ENCODE measurements around the gene NYNRIN. TPM values are rescaled to one million over a fixed set of nuclear protein-coding genes. Genes with fewer than 3 reads are reported as not detected.
"Not testable (repeated sequence)": the region's sequence is repeated elsewhere in the genome, so short reads cannot be mapped to it uniquely, and the experiment has no call there.

Gene NYNRIN
- total RNA-seq = under 1 TPM; 0.23 to 0.35 TPM

- peak; percentile 36 for DNase-seq
- H3K27ac Mint-ChIP-seq = no peak within 1 kb of the TSS
- ChIA-PET POLR2A (no interaction called here), CTCF (interaction anchor here (0.6 to 1.4 kb wide), 4 partner anchors 31 to 65 kb away, joined by 3 to 6 read pairs (median 4); partner anchors contain the start of genes KHNYN and SDR39U1)
- peaks cover 40% of the 10 kb centered on the region for H3K27me3 Mint-ChIP-seq
- H3K4me3 Mint-ChIP-seq = peak within 1 kb of the TSS; percentile 30
- no peaks in the 10 kb centered on the region for H3K9me3 Mint-ChIP-seq
- H3K4me1 Mint-ChIP-seq = peaks cover 6% of the 10 kb centered on the region
- no peaks in the 10 kb centered on the region for H3K36me3 Mint-ChIP-seq (ENCODE audit: low read depth)
Observed at GRCh38 chr14:24398653-24399446, at the start of gene NYNRIN. Gene NYNRIN, plus strand, starts transcription at chr14:24399003. Its CDS starts 244 bp downstream, at chr14:24399247.

DNA sequence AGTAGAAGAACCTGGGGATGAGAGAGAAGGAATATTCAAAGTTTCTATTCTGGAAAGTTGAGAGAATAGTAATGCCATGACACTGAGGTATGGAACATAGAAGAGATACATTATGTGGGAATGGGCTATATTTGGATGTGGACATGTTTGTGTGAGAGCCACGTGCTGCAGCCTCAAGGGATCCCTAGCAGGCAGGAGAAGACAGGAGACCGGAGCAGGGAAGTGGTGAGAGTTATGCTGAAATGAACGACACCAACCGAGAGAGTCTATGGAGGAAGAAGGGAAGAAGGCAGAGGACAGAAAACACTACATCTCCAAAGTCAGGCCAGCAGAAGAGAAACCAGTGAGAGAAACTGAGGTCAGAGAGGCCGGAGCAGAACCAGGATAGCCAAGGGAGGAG, 49.1 kb upstream of the NYNRIN start:
- Mint-ChIP-seq H3K27me3 (peaks cover 61% of the 10 kb centered on the region), H3K4me3 (no peak overlapping the region), H3K4me1 (no peaks in the 10 kb centered on the region), H3K9me3 (no peaks in the 10 kb centered on the region), H3K27ac (no peak overlapping the region), H3K36me3 (ENCODE audit: low read depth) (no peaks in the 10 kb centered on the region)
- ChIA-PET POLR2A (no interaction called here), CTCF (interaction anchor here (0.6 to 2.0 kb wide), 4 partner anchors 10 to 82 kb away, joined by 3 to 6 read pairs (median 3); partner anchors contain the start of gene RIPK3)
- DNase-seq = no peak

GRCh38 chr14:24351517-24351916, 47.3 kb upstream of the NYNRIN start:
- Mint-ChIP-seq H3K4me1 (no peaks in the 10 kb centered on the region), H3K27ac (no peak overlapping the region), H3K9me3 (no peaks in the 10 kb centered on the region), H3K27me3 (peaks cover 55% of the 10 kb centered on the region), H3K4me3 (no peak overlapping the region), H3K36me3 (ENCODE audit: low read depth) (no peaks in the 10 kb centered on the region)
- no peak for DNase-seq
- ChIA-PET POLR2A (no interaction called here), CTCF (interaction anchor here (1.0 to 1.9 kb wide), 4 partner anchors 10 to 18 kb away, joined by 3 to 10 read pairs (median 4); no protein-coding TSS in a partner anchor)

- H3K27ac Mint-ChIP-seq = no peak overlapping the region
- no peaks in the 10 kb centered on the region for H3K4me1 Mint-ChIP-seq
- no peaks in the 10 kb centered on the region for H3K36me3 Mint-ChIP-seq (ENCODE audit: low read depth)
- ChIA-PET POLR2A (no interaction called here), CTCF (interaction anchor here (1.4 kb wide), 1 partner anchor 21 kb away, joined by 4 read pairs; no protein-coding TSS in a partner anchor)
- H3K9me3 Mint-ChIP-seq = no peaks in the 10 kb centered on the region
- H3K4me3 Mint-ChIP-seq = no peak overlapping the region
- peaks cover 50% of the 10 kb centered on the region for H3K27me3 Mint-ChIP-seq
- DNase-seq = no peak
Observed at GRCh38 chr14:24353559-24354481, 45.0 kb upstream of the NYNRIN start.

DNA sequence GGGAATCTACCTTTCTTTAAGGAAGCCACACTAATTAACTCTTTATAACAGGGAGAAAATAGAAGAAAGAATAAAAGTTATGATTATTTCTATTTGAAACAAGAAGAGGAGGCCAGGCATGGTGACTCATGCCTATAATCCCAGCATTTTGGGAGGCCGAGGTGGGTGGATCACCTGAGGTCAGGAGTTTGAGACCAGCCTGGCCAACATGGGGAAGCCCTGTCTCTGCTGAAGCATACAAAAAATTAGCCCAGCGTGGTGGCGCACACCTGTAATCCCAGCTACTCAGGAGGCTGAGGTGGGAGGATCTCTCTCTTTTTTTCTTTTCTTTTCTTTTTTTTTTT, 44.3 kb upstream of the NYNRIN start:
- peaks cover 49% of the 10 kb centered on the region for H3K27me3 Mint-ChIP-seq
- H3K9me3 Mint-ChIP-seq; H3K4me1 Mint-ChIP-seq; H3K27ac Mint-ChIP-seq; H3K4me3 Mint-ChIP-seq; POLR2A ChIA-PET; H3K36me3 Mint-ChIP-seq (ENCODE audit: low read depth); DNase-seq: not testable (repeated sequence)
- CTCF ChIA-PET = interaction anchor here (1.4 kb wide), 1 partner anchor 21 kb away, joined by 4 read pairs; no protein-coding TSS in a partner anchor

DNA sequence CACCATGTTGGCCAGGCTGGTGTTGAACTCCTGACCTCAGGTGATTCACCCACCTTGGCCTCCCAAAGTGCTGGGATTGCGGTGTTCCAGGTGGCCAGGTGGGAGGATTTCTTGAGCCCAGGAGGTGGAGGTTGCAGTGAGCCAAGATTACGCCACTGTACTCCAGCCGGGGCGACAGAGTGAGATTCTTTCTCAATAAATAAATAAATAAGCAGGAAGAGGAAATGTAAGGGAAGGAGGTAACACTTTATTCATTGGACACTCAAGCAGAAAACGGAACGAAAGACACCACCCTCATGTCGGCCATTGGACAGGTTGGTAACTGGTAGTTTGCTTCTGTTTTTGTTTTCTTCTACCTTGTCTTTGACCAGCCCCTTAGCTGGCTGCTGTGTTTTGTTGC, 43.8 kb upstream of the NYNRIN start:
- POLR2A ChIA-PET = no interaction called here
- CTCF ChIA-PET = interaction anchor here (1.4 kb wide), 1 partner anchor 22 kb away, joined by 4 read pairs; no protein-coding TSS in a partner anchor
- Mint-ChIP-seq H3K9me3 (no peaks in the 10 kb centered on the region), H3K4me3 (no peak overlapping the region), H3K4me1 (no peaks in the 10 kb centered on the region), H3K36me3 (ENCODE audit: low read depth) (no peaks in the 10 kb centered on the region), H3K27me3 (peaks cover 49% of the 10 kb centered on the region), H3K27ac (no peak overlapping the region)
- no peak for DNase-seq

GRCh38 chr14:24356208-24356607, 42.6 kb upstream of the NYNRIN start:
- ChIA-PET POLR2A (no interaction called here), CTCF (no interaction called here)
- Mint-ChIP-seq H3K9me3 (no peaks in the 10 kb centered on the region), H3K27ac (no peak overlapping the region), H3K36me3 (ENCODE audit: low read depth) (no peaks in the 10 kb centered on the region), H3K27me3 (peaks cover 42% of the 10 kb centered on the region), H3K4me1 (no peaks in the 10 kb centered on the region), H3K4me3 (no peak overlapping the region)
- no peak for DNase-seq

DNA sequence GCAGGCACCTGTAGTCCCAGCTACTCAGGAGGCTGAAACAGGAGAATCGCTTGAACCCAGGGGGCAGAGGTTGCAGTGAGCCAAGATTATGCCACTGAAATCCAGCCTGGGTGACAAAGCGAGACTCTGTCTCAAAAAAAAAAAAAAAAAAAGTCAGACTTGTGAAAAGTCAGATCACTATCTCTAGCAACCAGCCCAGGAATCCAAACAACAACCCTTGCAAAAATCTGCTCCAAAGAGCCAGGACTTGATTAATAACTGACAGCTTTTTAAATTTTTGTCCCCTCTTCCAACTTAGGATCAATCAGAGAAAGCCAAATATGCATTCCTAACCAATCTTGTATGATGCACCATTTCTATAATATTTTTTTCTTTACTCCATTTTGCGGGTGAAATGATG, 38.5 kb upstream of the NYNRIN start:
- CTCF ChIA-PET = interaction anchor here (0.7 to 1.6 kb wide), 3 partner anchors 11 to 20 kb away, joined by 3 read pairs; partner anchors contain the start of gene RIPK3
- H3K27ac Mint-ChIP-seq = no peak overlapping the region
- DNase-seq = no peak
- POLR2A ChIA-PET = no interaction called here
- no peaks in the 10 kb centered on the region for H3K9me3 Mint-ChIP-seq
- peaks cover 42% of the 10 kb centered on the region for H3K27me3 Mint-ChIP-seq
- H3K36me3 Mint-ChIP-seq (ENCODE audit: low read depth) = no peaks in the 10 kb centered on the region
- H3K4me3 Mint-ChIP-seq = no peak overlapping the region
- peaks cover 3% of the 10 kb centered on the region for H3K4me1 Mint-ChIP-seq

DNA sequence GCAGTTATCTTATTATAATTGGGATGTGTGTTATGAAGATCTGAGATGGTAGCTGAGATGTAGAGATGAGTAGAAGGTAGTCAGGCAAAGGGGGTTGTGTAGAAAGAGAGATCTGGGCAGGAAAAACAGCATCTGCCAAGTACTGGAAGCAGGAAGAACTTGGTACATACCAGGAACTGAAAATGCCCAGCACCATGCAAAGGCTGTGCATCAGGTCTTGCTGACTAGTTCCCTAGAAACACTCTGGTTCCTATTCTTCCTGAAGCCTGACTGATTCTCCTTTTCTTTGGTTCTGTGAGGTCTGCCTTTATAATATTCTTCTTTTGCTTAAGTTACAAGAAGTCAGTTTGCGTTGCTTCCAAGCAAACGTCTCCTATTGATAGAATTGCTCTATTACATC, 37.5 kb upstream of the NYNRIN start:
- Mint-ChIP-seq H3K27me3 (peaks cover 50% of the 10 kb centered on the region), H3K36me3 (ENCODE audit: low read depth) (peaks cover 2% of the 10 kb centered on the region), H3K9me3 (no peaks in the 10 kb centered on the region), H3K4me3 (no peak overlapping the region), H3K27ac (no peak overlapping the region), H3K4me1 (peaks cover 12% of the 10 kb centered on the region)
- CTCF ChIA-PET = interaction anchor here (1.1 to 1.8 kb wide), 4 partner anchors 10 to 28 kb away, joined by 3 to 7 read pairs (median 6); partner anchors contain the start of gene RIPK3
- DNase-seq = no peak
- POLR2A ChIA-PET = no interaction called here

DNA sequence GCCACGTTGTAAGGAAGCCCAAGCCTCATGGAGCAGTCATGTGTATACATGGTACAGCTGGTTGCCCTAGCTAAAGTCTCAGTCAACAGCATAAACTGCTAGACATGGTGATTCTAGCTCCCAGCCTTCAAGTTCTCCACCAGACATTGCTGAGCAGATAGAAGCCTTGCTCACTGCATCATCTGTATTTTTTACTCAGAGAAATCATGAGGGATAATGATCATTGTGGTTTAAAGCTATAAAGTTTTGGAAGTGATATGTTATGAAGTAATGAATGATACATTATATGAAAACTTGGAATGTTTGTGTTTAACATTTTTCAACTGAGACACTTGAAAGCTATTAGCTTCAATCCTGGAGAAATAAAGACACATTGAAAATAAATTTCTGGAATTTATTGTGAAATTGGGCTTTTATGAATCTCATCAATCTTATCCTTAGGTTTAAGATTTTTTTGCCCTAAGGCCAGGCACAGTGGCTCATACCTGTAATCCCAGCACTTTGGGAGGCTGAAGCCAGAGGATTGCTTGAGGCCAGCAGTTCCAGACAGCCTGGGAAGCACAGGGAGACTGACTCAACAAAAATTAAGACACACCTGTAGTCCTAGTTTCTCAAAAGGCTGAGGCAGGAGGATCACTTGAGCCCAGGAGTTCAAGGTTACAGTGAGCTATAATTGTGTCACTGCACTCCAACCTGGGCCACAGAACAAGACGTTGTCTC, 36.4 kb upstream of the NYNRIN start:
- peaks cover 2% of the 10 kb centered on the region for H3K36me3 Mint-ChIP-seq (ENCODE audit: low read depth)
- no peak overlapping the region for H3K27ac Mint-ChIP-seq
- no peak for DNase-seq
- POLR2A ChIA-PET = no interaction called here
- H3K27me3 Mint-ChIP-seq = peaks cover 54% of the 10 kb centered on the region
- no peaks in the 10 kb centered on the region for H3K9me3 Mint-ChIP-seq
- CTCF ChIA-PET = interaction anchor here (0.6 to 2.3 kb wide), 6 partner anchors 14 to 69 kb away, joined by 3 to 14 read pairs (median 6); no protein-coding TSS in a partner anchor
- no peak overlapping the region for H3K4me3 Mint-ChIP-seq
- peaks cover 17% of the 10 kb centered on the region for H3K4me1 Mint-ChIP-seq

GRCh38 chr14:24363401-24363800, 35.4 kb upstream of the NYNRIN start:
- H3K27me3 Mint-ChIP-seq = peaks cover 62% of the 10 kb centered on the region
- CTCF ChIA-PET = interaction anchor here (0.7 to 2.3 kb wide), 4 partner anchors 15 to 68 kb away, joined by 3 to 14 read pairs (median 4); no protein-coding TSS in a partner anchor

GRCh38 chr14:24364841-24365240, 34.0 kb upstream of the NYNRIN start:
- H3K4me3 Mint-ChIP-seq = no peak overlapping the region
- H3K9me3 Mint-ChIP-seq = no peaks in the 10 kb centered on the region
- DNase-seq = no peak
- CTCF ChIA-PET = interaction anchor here (0.9 to 1.2 kb wide), 3 partner anchors 14 to 66 kb away, joined by 3 to 7 read pairs (median 4); no protein-coding TSS in a partner anchor
- H3K27me3 Mint-ChIP-seq = peaks cover 62% of the 10 kb centered on the region
- POLR2A ChIA-PET = no interaction called here
- no peak overlapping the region for H3K27ac Mint-ChIP-seq
- H3K4me1 Mint-ChIP-seq = peaks cover 25% of the 10 kb centered on the region
- H3K36me3 Mint-ChIP-seq (ENCODE audit: low read depth) = peaks cover 2% of the 10 kb centered on the region

More at GRCh38 chr14:24363401-24363800, 35.4 kb upstream of the NYNRIN start:
- H3K36me3 Mint-ChIP-seq (ENCODE audit: low read depth) = peaks cover 2% of the 10 kb centered on the region
- DNase-seq = no peak
- H3K4me1 Mint-ChIP-seq = peaks cover 21% of the 10 kb centered on the region
- H3K9me3 Mint-ChIP-seq = no peaks in the 10 kb centered on the region
- no peak overlapping the region for H3K4me3 Mint-ChIP-seq
- no peak overlapping the region for H3K27ac Mint-ChIP-seq
- POLR2A ChIA-PET = no interaction called here

Measured in activated CD4-positive, alpha-beta T cell treated with anti-CD3 and anti-CD28 coated beads, Interleukin-2, amount 10 ng/mL, durations not matched to agents 7 days and 5 days (primary cell).